Breast epithelium (tissue), 4 donors: Measurements from ENCODE around the gene ASS1. TPM values are rescaled to one million over a fixed set of nuclear protein-coding genes. Genes with fewer than 3 reads are reported as not detected.

Experiments used
- DNase-seq, 2 donors: peaks; one replicate each; pipeline ENCODE4 v3.0.0-alpha.2; 2019; ENCODE audit warnings: low spot score in 2 of 2
- H3K27ac ChIP-seq, 2 donors: fragments of 200-600 bp; sonication (generic) in 1 of 2; one replicate each; pipeline ENCODE4 v1.5.1; 2016 to 2019; ENCODE audit warnings: mild to moderate bottlenecking in 1 of 2
- H3K27me3 ChIP-seq, 2 donors: fragments of 200-600 bp; sonication (generic) in 1 of 2; one replicate each; pipeline versions ENCODE4 v1.5.1 to v1.6.0; 2017 to 2019; ENCODE audit warnings: control low read depth in 1 of 2, mild to moderate bottlenecking in 1 of 2
- H3K36me3 ChIP-seq: fragments of 200-600 bp; one replicate; pipeline ENCODE4 v1.5.1; 2019
- H3K4me1 ChIP-seq, 2 donors: fragments of 200-600 bp; sonication (generic); one replicate each; pipeline ENCODE4 v1.5.1; 2016 to 2019; ENCODE audit warnings: control low read depth in 1 of 2
- H3K4me3 ChIP-seq, 3 donors: fragments of 200-600 bp; sonication (generic); 1 replicate in 2 of 3; 2 replicates in 1 of 3; pipeline ENCODE4 v1.5.1; 2016 to 2019; ENCODE audit warnings: mild to moderate bottlenecking in 3 of 3, moderate library complexity in 2 of 3
- H3K9me3 ChIP-seq, 2 donors: fragments of 200-600 bp; sonication (generic) in 1 of 2; one replicate each; pipeline ENCODE4 v1.5.1; 2016 to 2019; ENCODE audit warnings: control low read depth in 1 of 2
- POLR2A ChIP-seq: fragments of 450-650 bp; IDR thresholded peaks from one replicate; pipeline ENCODE4 v1.6.1; 2016; ENCODE audit warnings: antibody characterized with exemption, mild to moderate bottlenecking, moderate library complexity
- POLR2AphosphoS5 ChIP-seq, 3 donors: sonication (generic); formaldehyde crosslinking; IDR thresholded peaks; one replicate each; pipeline ENCODE4 v1.6.1; 2017; ENCODE audit warnings: antibody characterized with exemption in 3 of 3
- intact Hi-C: fragments of 100-400 bp; cut with DNase I; formaldehyde crosslinking; loops from one replicate; pipeline ENCODE4 v1.15.1; 2023; ENCODE audit warnings: low total_unique reads
- total RNA-seq, 3 donors: library from RNA; depleted of rRNA; stranded (reverse); fragments of >200 nt; gene quantifications; one replicate each; pipeline ENCODE4 v1.1.0, GENCODE V29; 2016
- TF ChIP-seq, protein P1 (sequence below), 3 donors: fragments of 450-650 bp; IDR thresholded peaks; one replicate each; pipeline ENCODE4 v1.5.1; 2016 to 2017; ENCODE audit warnings: antibody characterized with exemption in 3 of 3, mild to moderate bottlenecking in 3 of 3, moderate library complexity in 3 of 3

The ASS1 gene
- total RNA-seq, 3 donors from 2014 or later: 167 to 514 (median 190) TPM

DNA sequence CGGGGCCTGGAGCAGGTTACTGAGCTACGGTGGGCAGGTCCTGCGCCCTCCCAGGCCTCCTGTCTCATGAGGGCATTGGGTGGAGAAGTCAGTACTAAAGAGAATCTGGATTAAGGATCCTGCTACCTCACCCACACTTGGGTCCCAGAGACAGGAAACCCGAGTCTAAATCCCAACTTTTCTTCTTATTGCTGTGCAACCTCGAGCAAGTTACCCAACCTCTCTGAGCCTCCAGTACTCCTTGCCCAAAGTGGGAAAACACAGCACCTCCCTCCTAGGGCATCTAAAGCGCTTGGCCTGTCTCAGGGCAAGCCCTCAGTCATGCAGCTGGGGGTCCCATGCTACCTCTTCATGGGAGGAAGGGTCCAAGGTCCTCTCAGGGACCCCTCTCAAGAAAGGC lies 28.2 kb downstream of the ASS1 start:
- Histone ChIP-seq H3K27me3 (no peaks in the 10 kb centered on the region), H3K36me3 (no peaks in the 10 kb centered on the region), H3K27ac (no peak overlapping the region), H3K9me3 (no peaks in the 10 kb centered on the region), H3K4me3 (no peak overlapping the region), H3K4me1 (no peaks in the 10 kb centered on the region)
- intact Hi-C loops: no loop called here
- no peak for DNase-seq
- TF ChIP-seq POLR2A (no peak), POLR2AphosphoS5 (IDR thresholded peaks at IDR 0.05) (no peak)
- TF ChIP-seq, protein P1, sequence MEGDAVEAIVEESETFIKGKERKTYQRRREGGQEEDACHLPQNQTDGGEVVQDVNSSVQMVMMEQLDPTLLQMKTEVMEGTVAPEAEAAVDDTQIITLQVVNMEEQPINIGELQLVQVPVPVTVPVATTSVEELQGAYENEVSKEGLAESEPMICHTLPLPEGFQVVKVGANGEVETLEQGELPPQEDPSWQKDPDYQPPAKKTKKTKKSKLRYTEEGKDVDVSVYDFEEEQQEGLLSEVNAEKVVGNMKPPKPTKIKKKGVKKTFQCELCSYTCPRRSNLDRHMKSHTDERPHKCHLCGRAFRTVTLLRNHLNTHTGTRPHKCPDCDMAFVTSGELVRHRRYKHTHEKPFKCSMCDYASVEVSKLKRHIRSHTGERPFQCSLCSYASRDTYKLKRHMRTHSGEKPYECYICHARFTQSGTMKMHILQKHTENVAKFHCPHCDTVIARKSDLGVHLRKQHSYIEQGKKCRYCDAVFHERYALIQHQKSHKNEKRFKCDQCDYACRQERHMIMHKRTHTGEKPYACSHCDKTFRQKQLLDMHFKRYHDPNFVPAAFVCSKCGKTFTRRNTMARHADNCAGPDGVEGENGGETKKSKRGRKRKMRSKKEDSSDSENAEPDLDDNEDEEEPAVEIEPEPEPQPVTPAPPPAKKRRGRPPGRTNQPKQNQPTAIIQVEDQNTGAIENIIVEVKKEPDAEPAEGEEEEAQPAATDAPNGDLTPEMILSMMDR (IDR thresholded peaks at IDR 0.05): no peak

DNA sequence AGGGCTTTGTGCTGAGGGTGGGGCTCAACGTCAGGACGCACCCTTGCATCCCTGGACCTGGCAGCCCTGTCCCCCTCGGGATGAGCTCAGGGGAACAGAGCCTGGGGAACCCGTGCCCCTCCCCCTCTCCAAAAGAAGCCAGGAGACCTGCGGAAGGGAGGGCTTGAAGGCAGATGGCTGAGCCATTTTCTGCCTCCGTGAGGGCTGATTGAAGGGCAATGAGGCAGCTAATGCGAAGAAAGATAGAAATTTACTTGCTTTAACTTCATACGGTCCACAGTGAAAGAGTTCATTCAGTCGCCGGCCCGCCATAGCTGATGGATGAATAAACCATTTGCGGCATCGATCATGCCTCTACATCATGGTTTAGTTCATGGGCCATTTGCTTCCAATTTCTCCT lies 28.8 kb downstream of the ASS1 start:
- intact Hi-C loops: no loop called here
- Histone ChIP-seq H3K36me3 (no peaks in the 10 kb centered on the region), H3K9me3 (no peaks in the 10 kb centered on the region), H3K27ac (no peak overlapping the region), H3K4me3 (no peak overlapping the region), H3K4me1 (no peaks in the 10 kb centered on the region), H3K27me3 (no peaks in the 10 kb centered on the region)
- TF ChIP-seq, protein P1 (IDR thresholded peaks at IDR 0.05): no peak
- TF ChIP-seq POLR2A (no peak), POLR2AphosphoS5 (IDR thresholded peaks at IDR 0.05) (no peak)
- DNase-seq: no peak

DNA sequence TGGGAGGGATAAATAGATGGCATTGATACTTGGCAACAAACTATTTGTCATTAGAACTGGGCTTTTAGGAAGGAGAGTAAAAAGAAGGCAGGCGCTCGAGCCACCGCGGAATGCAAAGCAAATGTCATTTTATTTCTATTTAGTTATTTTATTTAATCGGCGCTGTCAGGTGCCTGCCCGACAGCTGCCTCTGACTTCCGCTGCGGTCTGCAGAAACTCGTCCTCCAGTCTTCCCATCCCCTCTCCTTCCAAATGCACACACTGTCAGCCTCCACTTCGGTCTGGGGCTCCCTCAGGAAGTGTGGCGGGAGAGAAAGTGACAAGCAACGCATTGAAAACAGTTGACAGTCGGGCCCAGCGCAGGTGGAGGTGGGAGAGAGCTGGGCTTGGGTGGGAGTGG lies 29.3 kb downstream of the ASS1 start:
- Histone ChIP-seq H3K4me3 (no peak overlapping the region), H3K27ac (no peak overlapping the region), H3K4me1 (no peaks in the 10 kb centered on the region), H3K9me3 (no peaks in the 10 kb centered on the region), H3K36me3 (no peaks in the 10 kb centered on the region), H3K27me3 (no peaks in the 10 kb centered on the region)
- TF ChIP-seq POLR2AphosphoS5 (IDR thresholded peaks at IDR 0.05): no peak
- TF ChIP-seq POLR2A: no peak
- intact Hi-C loops: no loop called here
- DNase-seq: no peak

DNA sequence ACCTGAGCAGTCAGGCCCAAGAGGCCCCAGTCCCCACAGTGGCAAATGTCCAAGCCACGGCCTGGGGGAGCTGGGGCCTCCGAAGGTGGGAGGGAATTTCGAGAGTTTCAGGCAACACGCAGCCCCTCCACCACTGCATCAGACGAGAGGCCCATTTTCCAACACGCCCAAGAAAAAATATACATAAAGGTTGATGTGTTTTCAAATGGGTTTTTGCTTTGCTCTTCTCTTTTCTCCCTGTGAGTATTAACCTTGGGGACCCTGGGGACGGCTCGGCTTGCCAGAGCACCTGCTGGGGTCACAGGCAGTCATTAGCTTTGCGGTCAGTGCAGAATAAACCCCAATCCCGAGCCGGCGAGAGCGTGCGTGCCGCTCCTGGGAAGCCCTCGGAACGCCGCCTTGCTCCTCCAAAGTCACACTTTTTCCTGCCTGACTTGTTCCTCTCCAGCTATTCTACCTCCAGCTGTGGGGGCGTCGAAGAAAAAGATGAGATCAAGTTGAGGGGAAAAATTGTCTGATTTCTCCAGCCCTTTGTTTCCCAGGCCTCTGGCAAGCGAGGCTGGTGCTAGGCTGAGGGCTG lies 31.5 kb downstream of the ASS1 start:
- no peak overlapping the region for H3K27ac ChIP-seq
- DNase-seq: no peak
- H3K9me3 ChIP-seq: no peaks in the 10 kb centered on the region
- TF ChIP-seq, protein P1 (IDR thresholded peaks at IDR 0.05): no peak
- TF ChIP-seq POLR2AphosphoS5 (IDR thresholded peaks at IDR 0.05): no peak
- TF ChIP-seq POLR2A: no peak
- H3K27me3 ChIP-seq: no peaks in the 10 kb centered on the region
- H3K4me1 ChIP-seq: no peaks in the 10 kb centered on the region
- H3K4me3 ChIP-seq: no peak overlapping the region
- intact Hi-C loops: no loop called here
- H3K36me3 ChIP-seq: no peaks in the 10 kb centered on the region

DNA sequence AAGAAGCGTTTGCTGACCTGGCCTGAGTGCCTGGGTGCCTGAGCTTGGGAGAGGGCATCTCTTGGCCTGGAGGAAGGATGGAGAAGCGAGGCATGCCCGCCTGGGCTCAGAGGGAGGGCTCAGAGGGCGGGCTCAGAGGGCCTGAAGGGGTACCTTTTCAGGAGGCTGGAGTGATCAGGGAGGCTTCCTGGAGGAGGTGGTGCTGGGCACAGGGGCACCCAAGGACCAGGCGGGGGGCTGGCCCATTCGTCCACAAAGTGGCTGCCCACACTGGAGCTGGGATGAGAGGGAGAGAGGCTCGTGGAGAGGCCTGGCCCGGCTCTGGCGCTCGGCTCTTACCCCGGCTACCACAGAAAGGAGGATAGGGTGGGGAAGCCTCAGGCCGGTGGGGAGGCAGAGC lies 32.8 kb downstream of the ASS1 start:
- Histone ChIP-seq H3K4me3 (no peak overlapping the region), H3K4me1 (no peaks in the 10 kb centered on the region), H3K36me3 (no peaks in the 10 kb centered on the region), H3K9me3 (no peaks in the 10 kb centered on the region), H3K27me3 (no peaks in the 10 kb centered on the region), H3K27ac (no peak overlapping the region)
- TF ChIP-seq POLR2AphosphoS5 (IDR thresholded peaks at IDR 0.05) (no peak), POLR2A (no peak)
- TF ChIP-seq, protein P1 (IDR thresholded peaks at IDR 0.05): no peak
- intact Hi-C loops: no loop called here
- no peak for DNase-seq

DNA sequence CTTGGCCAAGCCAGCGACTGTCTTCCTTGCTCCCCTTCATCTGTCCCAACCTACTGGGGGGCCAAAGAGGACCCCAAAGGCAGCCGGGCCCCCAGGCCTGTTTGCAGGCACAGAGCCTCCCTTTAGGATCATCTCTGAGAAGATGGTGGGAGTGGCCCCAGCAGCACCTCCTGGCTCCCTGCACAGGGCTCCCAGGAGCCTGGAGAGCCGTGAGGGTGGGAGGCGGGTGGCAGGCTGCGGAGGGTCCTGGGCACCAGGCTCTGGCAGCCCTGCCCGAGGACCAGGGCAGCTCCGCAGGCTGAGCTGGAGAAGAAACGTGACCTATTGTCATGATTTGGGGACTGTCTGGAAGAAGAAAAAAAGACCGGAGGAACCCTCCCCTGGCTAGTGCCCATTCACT lies 33.4 kb downstream of the ASS1 start:
- DNase-seq: no peak
- no peaks in the 10 kb centered on the region for H3K4me1 ChIP-seq
- H3K9me3 ChIP-seq: no peaks in the 10 kb centered on the region
- H3K27ac ChIP-seq: no peak overlapping the region
- no peaks in the 10 kb centered on the region for H3K27me3 ChIP-seq
- no peak overlapping the region for H3K4me3 ChIP-seq
- TF ChIP-seq, protein P1 (IDR thresholded peaks at IDR 0.05): no peak
- TF ChIP-seq POLR2AphosphoS5 (IDR thresholded peaks at IDR 0.05) (no peak), POLR2A (no peak)
- intact Hi-C loops: no loop called here
- no peaks in the 10 kb centered on the region for H3K36me3 ChIP-seq
